ENCODE data around the gene HRH2. TPM values are rescaled to one million over a fixed set of nuclear protein-coding genes. Genes with fewer than 3 reads are reported as not detected.

The HRH2 gene
- total and polyA plus RNA-seq, 2 donors (not counting 1 experiment from before 2014, with no cell fraction given): 0.03 TPM; not detected in 1

DNA sequence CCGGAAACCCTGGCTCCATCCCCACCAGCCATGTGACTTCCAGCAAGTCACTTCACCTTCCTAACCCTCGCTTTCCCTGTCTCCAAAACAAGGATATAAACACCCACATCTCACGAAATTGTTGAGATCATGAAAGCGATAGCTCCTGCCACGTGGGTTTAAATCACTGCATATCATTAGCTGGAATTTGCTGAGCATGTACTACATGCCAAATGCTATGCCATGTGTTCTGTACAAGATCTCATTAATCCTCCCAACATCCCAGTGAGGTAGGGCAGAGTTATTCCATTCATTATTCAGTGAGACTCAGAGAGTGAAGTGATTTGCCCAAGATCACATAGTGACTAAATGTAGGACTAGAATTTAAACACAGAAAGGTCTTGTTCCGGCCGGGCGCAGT is 29.2 kb upstream of the HRH2 start:
- H3K27ac ChIP-seq (ENCODE audit: insufficient read depth, low read length): no peak overlapping the region
- no peak overlapping the region for H3K4me2 ChIP-seq (ENCODE audit: extremely low read depth, insufficient read depth, low read length)
- no peak for DNase-seq (ENCODE audit: low read depth in 2 of 2)
- H3K36me3 ChIP-seq (ENCODE audit: control insufficient read depth, insufficient read depth, low read length): no peaks in the 10 kb centered on the region
- H4K20me1 ChIP-seq (ENCODE audit: control insufficient read depth, extremely low read depth, insufficient read depth, low read length): no peaks in the 10 kb centered on the region
- H3K9ac ChIP-seq (ENCODE audit: insufficient read depth, low read length): no peak overlapping the region
- H3K27me3 ChIP-seq (ENCODE audit: control insufficient read depth, insufficient read depth, low read length): no peaks in the 10 kb centered on the region
- no peaks in the 10 kb centered on the region for H3K9me3 ChIP-seq (ENCODE audit: control insufficient read depth, insufficient read depth, low read depth, low read length)
- no peaks in the 10 kb centered on the region for H3K4me1 ChIP-seq (ENCODE audit: control insufficient read depth, extremely low read depth, insufficient read depth, low read length)
- H2AFZ ChIP-seq (ENCODE audit: low read length): no peak overlapping the region
- TF ChIP-seq, protein P1, sequence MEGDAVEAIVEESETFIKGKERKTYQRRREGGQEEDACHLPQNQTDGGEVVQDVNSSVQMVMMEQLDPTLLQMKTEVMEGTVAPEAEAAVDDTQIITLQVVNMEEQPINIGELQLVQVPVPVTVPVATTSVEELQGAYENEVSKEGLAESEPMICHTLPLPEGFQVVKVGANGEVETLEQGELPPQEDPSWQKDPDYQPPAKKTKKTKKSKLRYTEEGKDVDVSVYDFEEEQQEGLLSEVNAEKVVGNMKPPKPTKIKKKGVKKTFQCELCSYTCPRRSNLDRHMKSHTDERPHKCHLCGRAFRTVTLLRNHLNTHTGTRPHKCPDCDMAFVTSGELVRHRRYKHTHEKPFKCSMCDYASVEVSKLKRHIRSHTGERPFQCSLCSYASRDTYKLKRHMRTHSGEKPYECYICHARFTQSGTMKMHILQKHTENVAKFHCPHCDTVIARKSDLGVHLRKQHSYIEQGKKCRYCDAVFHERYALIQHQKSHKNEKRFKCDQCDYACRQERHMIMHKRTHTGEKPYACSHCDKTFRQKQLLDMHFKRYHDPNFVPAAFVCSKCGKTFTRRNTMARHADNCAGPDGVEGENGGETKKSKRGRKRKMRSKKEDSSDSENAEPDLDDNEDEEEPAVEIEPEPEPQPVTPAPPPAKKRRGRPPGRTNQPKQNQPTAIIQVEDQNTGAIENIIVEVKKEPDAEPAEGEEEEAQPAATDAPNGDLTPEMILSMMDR (conservative IDR thresholded peaks at IDR 0.05 in 1 of 2, IDR thresholded peaks at IDR 0.05 in 1 of 2; ENCODE audit: low read depth in 1 of 2, low read length in 2 of 2): no peak
- no peak for TF ChIP-seq EZH2 (IDR thresholded peaks at IDR 0.05; ENCODE audit: low read length, missing control alignments)
- no peak overlapping the region for H3K4me3 ChIP-seq (replicated peaks in 1 of 4; ENCODE audit: control extremely low read depth in 1 of 4, insufficient read depth in 1 of 4, low read depth in 3 of 4, low read length in 4 of 4)
- no peaks in the 10 kb centered on the region for H3K79me2 ChIP-seq (ENCODE audit: control insufficient read depth, insufficient read depth, low read length)

DNA sequence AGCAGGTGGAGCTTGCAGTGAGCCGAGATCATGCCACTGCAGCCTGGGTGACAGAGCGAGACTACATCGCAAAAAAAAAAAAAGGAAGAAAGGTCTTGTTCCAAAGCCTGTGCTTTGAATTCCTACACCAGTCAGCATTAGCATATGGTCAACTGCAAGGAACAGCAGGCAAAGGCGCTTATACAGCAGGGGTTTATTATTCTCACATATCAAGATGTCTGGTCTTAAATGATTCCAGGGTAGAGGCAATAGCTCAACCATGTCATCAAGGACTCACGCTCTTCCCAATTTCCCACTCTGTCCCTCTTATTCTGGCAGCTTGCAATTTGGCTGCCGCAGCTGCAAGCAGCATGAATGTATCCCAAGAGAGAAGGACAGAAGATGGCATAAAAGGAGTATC is 28.6 kb upstream of the HRH2 start:
- H2AFZ ChIP-seq (ENCODE audit: low read length): no peak overlapping the region
- H3K36me3 ChIP-seq (ENCODE audit: control insufficient read depth, insufficient read depth, low read length): no peaks in the 10 kb centered on the region
- H3K9me3 ChIP-seq (ENCODE audit: control insufficient read depth, insufficient read depth, low read depth, low read length): no peaks in the 10 kb centered on the region
- no peaks in the 10 kb centered on the region for H4K20me1 ChIP-seq (ENCODE audit: control insufficient read depth, extremely low read depth, insufficient read depth, low read length)
- no peak overlapping the region for H3K4me3 ChIP-seq (replicated peaks in 1 of 4; ENCODE audit: control extremely low read depth in 1 of 4, insufficient read depth in 1 of 4, low read depth in 3 of 4, low read length in 4 of 4)
- no peak overlapping the region for H3K4me2 ChIP-seq (ENCODE audit: extremely low read depth, insufficient read depth, low read length)
- no peak for TF ChIP-seq EZH2 (IDR thresholded peaks at IDR 0.05; ENCODE audit: low read length, missing control alignments)
- TF ChIP-seq, protein P1 (conservative IDR thresholded peaks at IDR 0.05 in 1 of 2, IDR thresholded peaks at IDR 0.05 in 1 of 2; ENCODE audit: low read depth in 1 of 2, low read length in 2 of 2): no peak
- no peaks in the 10 kb centered on the region for H3K4me1 ChIP-seq (ENCODE audit: control insufficient read depth, extremely low read depth, insufficient read depth, low read length)
- no peak for DNase-seq (ENCODE audit: low read depth in 2 of 2)
- no peaks in the 10 kb centered on the region for H3K79me2 ChIP-seq (ENCODE audit: control insufficient read depth, insufficient read depth, low read length)
- no peaks in the 10 kb centered on the region for H3K27me3 ChIP-seq (ENCODE audit: control insufficient read depth, insufficient read depth, low read length)
- H3K27ac ChIP-seq (ENCODE audit: insufficient read depth, low read length): no peak overlapping the region
- no peak overlapping the region for H3K9ac ChIP-seq (ENCODE audit: insufficient read depth, low read length)

DNA sequence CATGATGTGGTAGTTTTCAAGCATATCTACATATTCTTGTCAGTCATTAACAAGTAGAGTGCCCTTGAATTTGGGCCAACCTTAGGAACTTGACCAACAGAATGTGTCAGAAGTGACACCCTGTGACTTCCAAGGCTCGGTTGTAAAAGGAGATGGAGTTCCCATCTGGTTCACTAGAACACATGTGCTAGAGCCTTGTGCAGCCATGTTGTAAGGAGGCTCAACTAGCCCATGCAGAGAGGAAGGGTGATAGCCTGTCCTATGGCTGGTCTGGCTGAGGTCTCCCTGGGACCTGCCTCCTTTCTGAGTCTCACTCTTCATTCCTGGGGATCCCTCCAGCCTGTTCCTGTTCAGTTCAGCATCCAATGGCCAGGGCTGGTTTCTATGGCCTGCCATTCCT is 28.1 kb upstream of the HRH2 start:
- no peak overlapping the region for H3K4me3 ChIP-seq (replicated peaks in 1 of 4; ENCODE audit: control extremely low read depth in 1 of 4, insufficient read depth in 1 of 4, low read depth in 3 of 4, low read length in 4 of 4)
- no peak overlapping the region for H3K9ac ChIP-seq (ENCODE audit: insufficient read depth, low read length)
- H3K27me3 ChIP-seq (ENCODE audit: control insufficient read depth, insufficient read depth, low read length): no peaks in the 10 kb centered on the region
- no peak overlapping the region for H3K27ac ChIP-seq (ENCODE audit: insufficient read depth, low read length)
- DNase-seq (ENCODE audit: low read depth in 2 of 2): no peak
- H3K4me2 ChIP-seq (ENCODE audit: extremely low read depth, insufficient read depth, low read length): no peak overlapping the region
- TF ChIP-seq EZH2 (IDR thresholded peaks at IDR 0.05; ENCODE audit: low read length, missing control alignments): no peak
- TF ChIP-seq, protein P1 (conservative IDR thresholded peaks at IDR 0.05 in 1 of 2, IDR thresholded peaks at IDR 0.05 in 1 of 2; ENCODE audit: low read depth in 1 of 2, low read length in 2 of 2): no peak
- no peaks in the 10 kb centered on the region for H3K9me3 ChIP-seq (ENCODE audit: control insufficient read depth, insufficient read depth, low read depth, low read length)
- no peaks in the 10 kb centered on the region for H3K4me1 ChIP-seq (ENCODE audit: control insufficient read depth, extremely low read depth, insufficient read depth, low read length)
- no peak overlapping the region for H2AFZ ChIP-seq (ENCODE audit: low read length)
- no peaks in the 10 kb centered on the region for H3K36me3 ChIP-seq (ENCODE audit: control insufficient read depth, insufficient read depth, low read length)
- no peaks in the 10 kb centered on the region for H4K20me1 ChIP-seq (ENCODE audit: control insufficient read depth, extremely low read depth, insufficient read depth, low read length)
- no peaks in the 10 kb centered on the region for H3K79me2 ChIP-seq (ENCODE audit: control insufficient read depth, insufficient read depth, low read length)

All from fibroblast of lung (primary cell).